ENCODE data around the gene FCN2.

Gene FCN2

DNA sequence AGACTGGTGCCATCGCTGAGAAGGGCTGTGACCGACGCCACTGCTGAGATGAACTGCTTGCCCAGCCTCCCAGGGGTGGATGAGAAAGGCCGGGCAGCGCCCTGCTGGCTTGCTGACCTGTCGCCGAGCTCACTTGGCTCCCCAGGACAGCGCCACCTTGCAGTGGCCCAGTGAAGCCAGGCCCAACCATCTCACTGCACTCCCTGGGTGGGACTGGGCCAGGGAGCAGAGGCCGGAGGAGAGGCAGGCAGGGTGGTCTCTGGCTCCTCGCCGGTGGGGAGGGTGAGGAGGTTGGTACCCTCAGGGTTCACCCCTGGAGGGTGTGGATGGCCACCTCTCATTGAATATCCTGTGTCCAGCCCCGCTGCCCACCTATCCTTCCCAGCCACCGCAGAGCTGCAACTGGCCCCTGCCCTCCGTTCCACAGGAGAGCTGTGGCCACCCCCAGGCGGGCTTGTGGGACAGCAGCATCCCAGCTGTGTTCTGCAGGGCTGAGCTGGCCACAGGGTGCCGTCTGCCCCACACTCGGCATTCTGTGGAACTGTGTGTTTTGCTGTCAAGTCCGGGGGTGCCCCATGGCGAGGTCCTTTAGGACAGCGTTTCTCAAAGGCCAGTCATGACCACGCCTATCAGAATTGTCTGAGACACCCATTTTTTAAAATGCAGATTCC is 41.0 kb upstream of the FCN2 start:
- H3K36me3 ChIP-seq (ENCODE audit: insufficient read depth, low read length), result no peaks in the 10 kb centered on the region
- peaks cover 6% of the 10 kb centered on the region for H3K27me3 ChIP-seq (ENCODE audit: insufficient read depth, low read length)
- H3K4me1 ChIP-seq (ENCODE audit: insufficient read depth, low read length), result no peaks in the 10 kb centered on the region
- no peak overlapping the region for H3K4me3 ChIP-seq (ENCODE audit: low read length)
- no peak overlapping the region for H2AFZ ChIP-seq (ENCODE audit: low read depth, low read length)
- no peaks in the 10 kb centered on the region for H3K9me3 ChIP-seq (ENCODE audit: low read length)

GRCh38 chr9:134840511-134840910 is 40.1 kb upstream of the FCN2 start:
- no peaks in the 10 kb centered on the region for H3K9me3 ChIP-seq (ENCODE audit: low read length)
- H3K36me3 ChIP-seq (ENCODE audit: insufficient read depth, low read length), result no peaks in the 10 kb centered on the region
- H2AFZ ChIP-seq (ENCODE audit: low read depth, low read length), result no peak overlapping the region
- H3K27me3 ChIP-seq (ENCODE audit: insufficient read depth, low read length), result peaks cover 6% of the 10 kb centered on the region
- no peaks in the 10 kb centered on the region for H3K4me1 ChIP-seq (ENCODE audit: insufficient read depth, low read length)
- no peak overlapping the region for H3K4me3 ChIP-seq (ENCODE audit: low read length)

DNA sequence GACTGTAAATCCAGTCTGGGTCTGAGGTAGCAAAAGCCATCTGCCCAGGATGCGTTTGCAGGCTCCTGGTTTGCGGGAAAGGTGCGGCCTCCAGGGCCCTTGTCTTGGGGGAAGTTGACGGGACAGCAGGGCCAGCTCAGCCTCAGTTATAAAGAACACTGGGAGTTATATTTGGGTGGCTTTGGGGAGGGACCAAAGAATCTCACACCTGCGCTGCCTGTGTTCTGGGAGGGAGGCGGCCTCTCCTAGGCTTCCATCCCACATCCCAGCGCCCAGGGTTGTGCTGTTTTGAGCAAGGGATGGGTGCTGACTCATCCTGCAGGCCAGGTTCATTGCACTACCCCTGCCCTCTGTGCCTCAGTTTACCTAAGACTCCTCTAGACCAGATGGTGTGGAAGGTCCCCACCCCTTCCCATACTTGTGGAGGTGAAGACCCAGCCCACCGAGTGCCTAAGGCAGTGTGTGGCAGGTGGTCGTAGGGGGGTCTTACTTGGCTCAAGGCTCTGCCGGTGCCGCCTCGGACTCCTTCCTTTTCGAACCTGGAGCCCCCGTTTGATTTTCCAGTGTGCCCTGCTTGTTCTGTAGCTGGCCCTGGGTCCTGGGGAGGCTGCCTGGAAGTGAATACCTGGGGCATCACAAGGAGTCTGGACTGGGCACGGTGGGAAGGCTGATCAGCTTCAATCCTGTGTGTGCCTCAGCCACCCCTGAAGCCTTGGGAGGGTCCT is 39.3 kb upstream of the FCN2 start:
- no peaks in the 10 kb centered on the region for H3K4me1 ChIP-seq (ENCODE audit: insufficient read depth, low read length)
- no peak overlapping the region for H3K4me3 ChIP-seq (ENCODE audit: low read length)
- H3K9me3 ChIP-seq (ENCODE audit: low read length), result no peaks in the 10 kb centered on the region
- peaks cover 6% of the 10 kb centered on the region for H3K27me3 ChIP-seq (ENCODE audit: insufficient read depth, low read length)
- H3K36me3 ChIP-seq (ENCODE audit: insufficient read depth, low read length), result no peaks in the 10 kb centered on the region
- no peak overlapping the region for H2AFZ ChIP-seq (ENCODE audit: low read depth, low read length)

DNA sequence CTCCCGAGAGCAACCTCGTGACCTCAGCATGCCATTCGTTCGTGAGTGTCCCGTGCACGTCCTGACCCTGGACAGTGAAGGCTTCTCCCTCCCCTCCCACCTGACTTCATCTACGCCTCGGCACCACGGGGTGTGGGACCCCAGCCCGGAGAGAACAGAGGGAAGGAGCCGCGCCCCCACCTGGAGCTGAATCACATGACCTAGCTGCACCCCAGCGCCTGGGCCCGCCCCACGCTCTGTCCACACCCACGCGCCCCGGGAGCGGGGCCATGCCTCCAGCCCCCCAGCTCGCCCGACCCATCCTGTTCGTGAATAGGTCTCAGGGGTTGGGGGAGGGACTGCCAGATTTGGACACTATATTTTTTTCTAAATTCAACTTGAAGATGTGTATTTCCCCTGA is 38.3 kb upstream of the FCN2 start:
- Histone ChIP-seq H3K36me3 (ENCODE audit: insufficient read depth, low read length) (no peaks in the 10 kb centered on the region), H2AFZ (ENCODE audit: low read depth, low read length) (no peak overlapping the region)

DNA sequence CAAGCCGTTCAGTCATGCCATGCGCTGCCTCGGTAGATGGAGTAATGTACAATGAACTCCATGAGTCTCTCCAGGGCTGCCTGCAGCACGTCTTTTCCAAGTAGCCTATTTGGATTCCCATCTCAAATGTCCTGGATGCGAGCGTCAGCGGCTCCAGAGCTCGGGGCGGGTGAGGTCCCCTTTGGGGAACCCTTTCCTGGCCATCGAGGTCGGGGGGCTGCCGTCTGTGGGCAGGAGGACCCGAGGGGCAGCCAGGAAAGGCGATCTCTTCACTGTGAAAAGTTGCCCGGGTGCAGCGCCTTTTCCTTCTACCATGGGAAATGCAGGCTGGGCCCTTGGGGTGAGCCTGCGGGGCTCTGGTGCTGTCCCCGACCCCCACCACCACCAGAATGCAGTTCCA is 36.9 kb upstream of the FCN2 start:
- no peaks in the 10 kb centered on the region for H3K36me3 ChIP-seq (ENCODE audit: insufficient read depth, low read length)
- H3K27me3 ChIP-seq (ENCODE audit: insufficient read depth, low read length), result peaks cover 6% of the 10 kb centered on the region
- H3K9me3 ChIP-seq (ENCODE audit: low read length), result no peaks in the 10 kb centered on the region
- no peak overlapping the region for H3K4me3 ChIP-seq (ENCODE audit: low read length)
- H2AFZ ChIP-seq (ENCODE audit: low read depth, low read length), result no peak overlapping the region
- H3K4me1 ChIP-seq (ENCODE audit: insufficient read depth, low read length), result no peaks in the 10 kb centered on the region

More for the DNA sequence above, 38.3 kb upstream of the FCN2 start:
- Histone ChIP-seq H3K4me1 (ENCODE audit: insufficient read depth, low read length) (no peaks in the 10 kb centered on the region), H3K9me3 (ENCODE audit: low read length) (no peaks in the 10 kb centered on the region), H3K27me3 (ENCODE audit: insufficient read depth, low read length) (peaks cover 6% of the 10 kb centered on the region), H3K4me3 (ENCODE audit: low read length) (no peak overlapping the region)

- Histone ChIP-seq H3K27me3 (ENCODE audit: insufficient read depth, low read length) (peaks cover 6% of the 10 kb centered on the region), H3K36me3 (ENCODE audit: insufficient read depth, low read length) (no peaks in the 10 kb centered on the region), H3K4me3 (ENCODE audit: low read length) (no peak overlapping the region), H3K9me3 (ENCODE audit: low read length) (no peaks in the 10 kb centered on the region), H2AFZ (ENCODE audit: low read depth, low read length) (no peak overlapping the region), H3K4me1 (ENCODE audit: insufficient read depth, low read length) (no peaks in the 10 kb centered on the region)
These were observed 35.8 kb upstream of the FCN2 start for GRCh38 chr9:134844821-134845220.

DNA sequence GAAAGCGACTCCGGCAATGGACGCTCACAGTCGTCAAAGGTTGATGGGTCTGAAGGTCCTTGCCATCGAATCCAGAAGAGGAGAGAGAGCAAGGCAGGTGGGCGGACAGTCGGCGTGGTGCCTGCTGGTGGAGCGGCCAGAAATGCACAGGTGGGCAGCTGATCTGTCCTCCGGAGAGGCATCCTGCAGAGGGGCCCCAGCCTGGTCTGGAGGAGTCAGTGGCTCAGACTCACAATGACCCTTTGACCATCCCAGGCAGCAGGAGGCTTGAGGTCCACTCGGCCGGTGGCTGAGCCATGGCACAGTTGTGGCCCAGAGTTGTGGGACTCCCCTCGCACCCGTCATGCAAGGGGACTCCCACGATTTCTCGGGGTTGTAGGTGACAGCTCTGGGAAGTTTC is 34.4 kb upstream of the FCN2 start:
- H3K4me3 ChIP-seq (ENCODE audit: low read length), result no peak overlapping the region
- H3K9me3 ChIP-seq (ENCODE audit: low read length), result no peaks in the 10 kb centered on the region
- no peaks in the 10 kb centered on the region for H3K36me3 ChIP-seq (ENCODE audit: insufficient read depth, low read length)
- peaks cover 6% of the 10 kb centered on the region for H3K27me3 ChIP-seq (ENCODE audit: insufficient read depth, low read length)
- no peaks in the 10 kb centered on the region for H3K4me1 ChIP-seq (ENCODE audit: insufficient read depth, low read length)
- H2AFZ ChIP-seq (ENCODE audit: low read depth, low read length), result no peak overlapping the region

DNA sequence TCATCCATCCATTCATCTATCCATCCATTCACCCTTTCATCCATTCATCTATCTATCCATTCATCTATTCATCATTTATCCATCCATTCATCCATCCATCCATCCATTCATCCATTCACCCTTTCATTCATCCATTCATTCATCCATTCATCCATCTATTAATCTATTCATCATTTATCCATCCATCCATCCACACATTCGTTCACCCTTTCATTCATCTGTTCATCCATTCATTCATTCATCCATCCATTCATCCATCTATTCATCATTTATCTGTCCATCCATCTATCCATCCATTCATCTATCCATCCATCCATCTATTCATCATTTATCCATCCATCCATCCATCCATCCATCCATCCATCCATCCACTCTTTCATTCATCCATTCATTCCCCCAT is 33.9 kb upstream of the FCN2 start:
- H3K27me3 ChIP-seq (ENCODE audit: insufficient read depth, low read length), result peaks cover 4% of the 10 kb centered on the region
- no peak overlapping the region for H2AFZ ChIP-seq (ENCODE audit: low read depth, low read length)
- H3K4me1 ChIP-seq (ENCODE audit: insufficient read depth, low read length), result no peaks in the 10 kb centered on the region
- no peak overlapping the region for H3K4me3 ChIP-seq (ENCODE audit: low read length)
- no peaks in the 10 kb centered on the region for H3K9me3 ChIP-seq (ENCODE audit: low read length)
- no peaks in the 10 kb centered on the region for H3K36me3 ChIP-seq (ENCODE audit: insufficient read depth, low read length)

- H2AFZ ChIP-seq (ENCODE audit: low read depth, low read length), result no peak overlapping the region
- no peaks in the 10 kb centered on the region for H3K9me3 ChIP-seq (ENCODE audit: low read length)
- H3K36me3 ChIP-seq (ENCODE audit: insufficient read depth, low read length), result no peaks in the 10 kb centered on the region
- H3K4me1 ChIP-seq (ENCODE audit: insufficient read depth, low read length), result no peaks in the 10 kb centered on the region
- H3K27me3 ChIP-seq (ENCODE audit: insufficient read depth, low read length), result peaks cover 4% of the 10 kb centered on the region
- no peak overlapping the region for H3K4me3 ChIP-seq (ENCODE audit: low read length)
These were observed 33.5 kb upstream of the FCN2 start for GRCh38 chr9:134847138-134847537.

DNA sequence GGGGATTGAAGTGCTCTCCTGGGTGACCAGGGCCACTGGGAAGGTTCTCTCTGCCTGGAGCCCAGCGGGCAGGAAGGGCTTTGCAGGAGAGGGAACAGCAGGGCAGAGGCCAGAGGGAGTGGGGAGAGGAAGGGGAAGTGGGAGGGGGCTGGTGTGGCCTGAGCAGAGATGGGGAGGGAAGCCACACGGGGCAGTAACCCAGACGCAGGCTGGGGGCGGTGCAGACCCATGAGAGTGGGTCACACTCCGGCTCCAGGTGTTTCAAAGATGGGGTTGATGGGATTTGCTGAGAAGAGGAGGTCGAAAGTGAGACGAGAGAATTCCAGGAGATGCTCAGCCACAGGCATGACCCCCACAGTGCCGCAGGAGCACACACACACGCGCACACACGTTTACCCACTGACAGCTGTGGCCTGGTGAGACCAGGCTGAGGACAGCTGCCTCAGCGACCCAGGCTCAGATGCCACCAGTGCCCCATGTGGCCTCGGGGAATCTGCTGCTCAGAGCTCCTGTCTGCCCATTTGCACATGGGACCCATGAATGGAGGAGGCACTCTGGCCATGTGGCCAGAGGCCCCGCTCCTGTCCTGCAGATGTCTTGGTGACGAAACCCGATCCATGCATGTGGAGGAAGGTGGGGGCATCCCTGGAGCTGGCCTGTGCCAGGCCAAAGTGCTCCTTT is 32.7 kb upstream of the FCN2 start:
- Histone ChIP-seq H3K27me3 (ENCODE audit: insufficient read depth, low read length) (peaks cover 4% of the 10 kb centered on the region), H2AFZ (ENCODE audit: low read depth, low read length) (no peak overlapping the region), H3K36me3 (ENCODE audit: insufficient read depth, low read length) (no peaks in the 10 kb centered on the region), H3K4me1 (ENCODE audit: insufficient read depth, low read length) (no peaks in the 10 kb centered on the region), H3K4me3 (ENCODE audit: low read length) (no peak overlapping the region), H3K9me3 (ENCODE audit: low read length) (no peaks in the 10 kb centered on the region)

DNA sequence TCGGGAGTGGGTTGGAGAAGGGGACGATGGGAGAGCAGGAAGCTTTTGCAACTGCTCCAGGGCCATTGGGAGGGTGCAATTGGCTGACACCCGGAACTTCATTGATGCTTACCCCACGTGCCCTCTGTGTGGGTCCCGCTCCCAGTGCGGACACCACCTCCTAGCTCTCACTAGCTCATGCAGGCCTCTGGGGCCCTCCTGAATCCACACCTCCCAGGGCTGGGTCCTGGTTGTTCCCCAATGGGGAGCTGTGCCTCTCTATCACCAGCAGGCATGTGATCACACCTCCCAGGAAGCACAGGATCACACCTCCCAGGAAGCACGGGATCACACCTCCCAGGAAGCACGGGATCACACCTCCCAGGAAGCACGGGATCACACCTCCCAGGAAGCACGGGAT is 32.1 kb upstream of the FCN2 start:
- Histone ChIP-seq H3K4me1 (ENCODE audit: insufficient read depth, low read length) (no peaks in the 10 kb centered on the region), H2AFZ (ENCODE audit: low read depth, low read length) (no peak overlapping the region), H3K4me3 (ENCODE audit: low read length) (no peak overlapping the region), H3K9me3 (ENCODE audit: low read length) (no peaks in the 10 kb centered on the region), H3K27me3 (ENCODE audit: insufficient read depth, low read length) (peaks cover 2% of the 10 kb centered on the region), H3K36me3 (ENCODE audit: insufficient read depth, low read length) (no peaks in the 10 kb centered on the region)

DNA sequence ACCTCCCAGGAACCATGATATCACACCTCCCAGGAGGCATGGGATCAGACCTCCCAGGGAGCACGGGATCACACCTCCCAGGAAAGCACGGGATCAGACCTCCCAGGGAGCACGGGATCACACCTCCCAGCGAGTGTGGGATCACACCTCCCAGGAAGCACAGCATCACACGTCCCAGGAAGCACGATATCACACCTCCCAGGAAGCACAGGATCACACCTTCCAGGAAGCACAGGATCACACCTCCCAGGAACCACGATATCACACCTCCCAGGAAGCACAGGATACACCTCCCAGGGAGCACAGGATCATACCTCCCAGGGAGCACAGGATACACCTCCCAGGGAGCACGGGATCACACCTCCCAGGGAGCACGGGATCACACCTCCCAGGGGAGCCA is 30.0 kb upstream of the FCN2 start:
- H3K4me3 ChIP-seq (ENCODE audit: low read length), result no peak overlapping the region
- no peaks in the 10 kb centered on the region for H3K27me3 ChIP-seq (ENCODE audit: insufficient read depth, low read length)
- H3K4me1 ChIP-seq (ENCODE audit: insufficient read depth, low read length), result no peaks in the 10 kb centered on the region
- no peaks in the 10 kb centered on the region for H3K9me3 ChIP-seq (ENCODE audit: low read length)
- H2AFZ ChIP-seq (ENCODE audit: low read depth, low read length), result no peak overlapping the region
- H3K36me3 ChIP-seq (ENCODE audit: insufficient read depth, low read length), result no peaks in the 10 kb centered on the region

DNA sequence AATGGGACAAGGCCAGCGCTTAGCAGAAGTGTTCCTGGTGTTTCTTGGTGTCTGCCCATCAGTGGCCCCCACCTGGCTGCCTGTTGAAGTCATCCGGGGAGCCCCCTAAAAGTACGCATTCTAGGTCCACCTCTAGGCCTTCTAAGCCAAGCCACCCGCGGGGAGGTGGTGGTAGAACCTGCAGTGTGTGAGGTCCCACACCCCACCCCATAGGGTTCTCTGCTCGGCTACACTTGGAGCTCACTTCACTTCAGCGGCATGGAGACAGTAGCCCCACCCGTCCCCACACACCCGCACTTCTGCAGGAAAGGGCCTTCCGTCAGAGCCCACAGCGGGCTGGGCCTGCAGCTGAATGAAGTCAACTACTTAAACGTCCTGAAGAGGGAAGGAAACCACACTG is 29.6 kb upstream of the FCN2 start:
- Histone ChIP-seq H3K9me3 (ENCODE audit: low read length) (no peaks in the 10 kb centered on the region), H3K27me3 (ENCODE audit: insufficient read depth, low read length) (no peaks in the 10 kb centered on the region), H3K4me3 (ENCODE audit: low read length) (no peak overlapping the region), H2AFZ (ENCODE audit: low read depth, low read length) (no peak overlapping the region), H3K4me1 (ENCODE audit: insufficient read depth, low read length) (no peaks in the 10 kb centered on the region), H3K36me3 (ENCODE audit: insufficient read depth, low read length) (no peaks in the 10 kb centered on the region)

All from neuron (in vitro differentiated cells).